ENCODE results near the gene NR6A1.

The NR6A1 gene

GRCh38 chr9:124795881-124796431 lies 24.8 kb upstream of the NR6A1 start:
- DNase-seq = no peak

DNA sequence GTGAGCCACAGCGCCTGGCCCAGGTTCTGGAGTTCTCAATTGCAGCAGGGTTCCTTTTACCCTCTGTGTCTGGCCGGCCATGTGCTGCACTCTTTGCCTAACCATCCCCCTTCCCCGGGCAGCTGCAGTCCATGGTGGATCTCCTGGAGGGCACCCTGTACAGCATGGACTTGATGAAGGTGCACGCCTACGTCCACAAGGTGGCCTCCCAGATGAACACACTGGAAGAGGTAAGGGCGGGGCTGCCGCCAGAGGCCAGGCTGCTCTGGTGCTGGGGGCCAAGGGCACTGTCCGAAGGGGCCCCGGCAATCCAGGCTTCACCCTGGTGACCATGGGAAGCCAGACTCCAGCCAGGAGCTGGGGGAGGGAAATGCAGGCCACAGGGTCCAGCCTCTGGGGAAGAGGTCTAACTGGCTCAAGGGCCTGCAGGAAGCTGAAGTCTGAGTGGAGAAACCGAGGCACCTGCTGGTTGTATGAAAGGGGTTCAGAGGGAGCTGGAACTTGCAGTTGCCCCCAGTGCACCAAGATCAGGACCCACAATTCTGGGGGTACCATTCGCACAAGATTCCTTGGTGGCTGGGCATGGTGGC lies 23.9 kb upstream of the NR6A1 start:
- DNase-seq = no peak

GRCh38 chr9:124793015-124793541 lies 22.0 kb upstream of the NR6A1 start:
- no peak for DNase-seq

- no peak for DNase-seq
These were observed 21.3 kb upstream of the NR6A1 start for GRCh38 chr9:124792257-124793014.

DNA sequence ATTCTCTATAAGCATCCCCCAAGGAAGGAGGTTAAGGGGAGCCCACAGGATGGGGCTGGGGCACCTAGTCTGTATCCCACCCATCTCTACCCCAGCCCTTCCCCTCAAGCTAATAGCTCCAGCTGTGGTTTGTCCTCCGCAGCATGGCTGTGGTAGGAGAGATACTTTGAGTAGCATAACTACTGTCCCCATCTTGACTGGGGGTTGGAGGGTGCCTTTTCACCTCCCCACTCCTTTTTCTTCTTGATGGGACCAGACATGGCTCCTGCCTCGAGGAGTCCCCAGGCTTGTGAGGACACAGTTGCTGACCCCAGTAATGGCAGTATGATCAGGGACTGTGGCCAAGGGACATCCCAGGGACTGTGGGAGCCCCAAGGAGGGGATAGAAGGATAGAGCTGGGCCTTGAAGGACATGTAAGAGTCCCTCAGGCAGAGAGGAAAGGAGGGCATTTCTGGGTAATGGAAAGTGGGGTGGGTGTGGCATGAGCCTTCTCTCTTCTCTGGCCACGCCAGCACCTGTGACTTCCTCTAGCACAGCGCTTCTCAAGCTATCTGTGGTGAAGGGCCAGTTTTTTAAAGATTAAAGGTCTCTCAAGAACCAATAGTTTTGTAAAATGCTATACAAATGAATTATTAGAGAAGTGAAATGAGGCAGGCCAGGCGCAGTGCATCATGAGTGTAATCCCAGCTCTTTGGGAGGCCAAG lies 19.8 kb upstream of the NR6A1 start:
- DNase-seq = no peak

GRCh38 chr9:124790301-124790700 lies 19.2 kb upstream of the NR6A1 start:
- no peak for DNase-seq

DNA sequence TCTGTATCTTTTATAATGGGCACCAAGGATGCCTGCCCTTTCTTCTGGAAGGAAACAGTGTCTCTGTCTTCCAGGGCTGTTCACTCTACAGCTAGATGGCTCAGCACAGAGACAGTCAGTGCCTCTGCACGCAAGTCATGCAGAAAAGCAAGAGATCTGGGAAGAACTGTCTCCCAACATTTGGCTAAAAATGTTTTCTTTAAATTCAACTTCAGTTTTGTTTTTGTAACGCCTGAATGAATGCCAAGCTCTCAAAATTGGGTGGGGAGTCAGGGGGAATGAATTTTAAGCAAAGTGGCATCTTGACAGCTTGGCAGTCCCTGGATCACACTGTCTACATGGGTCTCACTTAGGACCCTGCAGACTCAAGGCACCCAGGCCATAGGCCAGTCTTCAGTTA lies 18.4 kb upstream of the NR6A1 start:
- no peak for DNase-seq

GRCh38 chr9:124788542-124789217 lies 17.6 kb upstream of the NR6A1 start:
- DNase-seq = no peak

- DNase-seq = no peak
These were observed 15.9 kb upstream of the NR6A1 start for GRCh38 chr9:124786881-124787573.

DNA sequence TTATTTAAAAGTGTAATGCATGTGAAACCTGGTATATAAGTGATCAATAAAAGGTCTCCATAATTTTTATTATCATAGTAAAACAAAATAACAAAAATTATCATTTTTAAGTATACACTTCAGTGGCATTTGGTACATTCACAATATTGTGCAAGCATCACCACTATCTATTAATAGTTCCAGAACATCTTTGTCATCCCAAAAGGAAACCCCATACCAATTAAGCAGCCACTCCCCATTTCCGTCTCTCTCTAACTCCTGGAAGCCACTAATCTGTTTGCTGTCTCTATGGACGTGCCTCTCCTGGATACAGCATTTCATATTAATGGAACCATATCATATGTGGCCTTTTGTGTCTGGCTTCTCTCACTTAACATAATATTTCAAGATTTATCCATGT lies 13.4 kb upstream of the NR6A1 start:
- no peak for DNase-seq

DNA sequence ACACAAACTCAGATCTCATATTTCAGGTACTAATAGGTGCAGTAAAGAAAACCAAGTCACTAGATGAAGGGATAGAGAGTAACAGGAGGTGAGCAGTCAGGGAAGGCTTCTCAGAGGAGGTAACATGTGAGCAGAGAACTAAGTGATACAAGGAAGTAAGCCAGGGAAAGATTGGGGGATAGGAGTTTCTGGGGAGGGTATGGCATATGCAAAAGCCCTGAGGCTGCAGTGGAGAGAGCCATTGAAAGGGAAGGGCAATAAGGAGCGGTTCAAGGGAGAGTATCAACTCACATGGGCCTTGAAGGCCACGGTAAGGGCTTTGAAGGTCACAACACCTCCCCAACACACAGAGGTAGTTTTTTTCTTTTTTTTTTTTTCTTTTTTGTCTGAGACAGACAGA lies 12.7 kb upstream of the NR6A1 start:
- DNase-seq = no peak

GRCh38 chr9:124782661-124783574 lies 11.8 kb upstream of the NR6A1 start:
- DNase-seq = no peak

- no peak for DNase-seq
These were observed 11.0 kb upstream of the NR6A1 start for GRCh38 chr9:124781967-124782660.

DNA sequence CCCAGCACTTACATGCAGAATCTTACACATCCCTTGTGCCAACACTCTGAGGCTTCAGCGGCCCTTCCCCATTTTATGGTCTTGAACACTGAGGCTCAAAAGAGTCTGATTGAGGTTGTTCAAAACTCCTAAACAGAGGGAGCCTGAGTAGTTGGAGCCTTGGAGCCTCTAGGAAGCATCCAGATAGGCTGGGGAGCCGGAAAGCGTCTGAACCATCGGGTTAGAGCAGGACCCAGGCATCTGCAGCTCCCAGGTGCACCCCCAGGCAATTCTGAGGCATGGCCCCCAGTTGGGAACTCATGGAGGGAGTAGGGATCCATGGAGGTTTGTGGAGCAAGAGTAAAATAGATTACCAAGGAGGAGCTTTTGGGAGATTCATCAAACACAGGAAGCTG lies 9.6 kb upstream of the NR6A1 start:
- DNase-seq = no peak

GRCh38 chr9:124780060-124780756 lies 9.1 kb upstream of the NR6A1 start:
- DNase-seq = no peak

DNA sequence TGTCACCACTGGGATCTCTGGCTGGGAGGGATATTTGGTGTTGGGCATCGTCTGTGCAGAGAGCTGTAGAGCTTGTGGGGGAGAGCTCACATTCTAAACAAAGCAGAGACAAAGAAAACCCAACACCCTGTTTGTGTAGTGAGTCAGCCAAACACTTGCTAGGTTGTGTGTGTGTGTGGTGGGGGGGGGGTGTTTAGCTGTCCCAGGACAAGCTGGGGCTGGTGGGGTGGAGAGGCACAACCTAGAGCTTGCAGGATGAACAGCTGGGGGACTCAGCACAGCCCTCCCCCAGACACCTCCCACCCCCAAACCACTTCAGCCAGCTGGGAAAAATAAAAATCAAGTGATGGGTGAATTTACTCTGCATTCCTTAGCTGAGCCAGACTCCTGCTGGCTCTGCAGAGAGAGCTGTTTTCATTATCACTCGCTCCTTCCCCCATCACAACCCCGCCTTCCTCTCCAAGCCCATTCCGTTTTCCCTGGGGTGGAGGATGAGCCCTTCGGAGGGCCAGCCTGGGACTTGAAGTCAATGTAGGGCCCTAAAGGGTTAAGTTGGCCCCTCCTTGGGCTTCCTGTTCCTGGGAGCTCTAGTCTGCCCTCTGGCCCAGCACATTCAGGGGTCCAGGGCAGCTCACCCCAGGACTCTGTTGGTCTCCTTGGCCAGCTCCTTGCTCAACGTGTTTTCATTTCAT lies 8.4 kb upstream of the NR6A1 start:
- no peak for DNase-seq

DNA sequence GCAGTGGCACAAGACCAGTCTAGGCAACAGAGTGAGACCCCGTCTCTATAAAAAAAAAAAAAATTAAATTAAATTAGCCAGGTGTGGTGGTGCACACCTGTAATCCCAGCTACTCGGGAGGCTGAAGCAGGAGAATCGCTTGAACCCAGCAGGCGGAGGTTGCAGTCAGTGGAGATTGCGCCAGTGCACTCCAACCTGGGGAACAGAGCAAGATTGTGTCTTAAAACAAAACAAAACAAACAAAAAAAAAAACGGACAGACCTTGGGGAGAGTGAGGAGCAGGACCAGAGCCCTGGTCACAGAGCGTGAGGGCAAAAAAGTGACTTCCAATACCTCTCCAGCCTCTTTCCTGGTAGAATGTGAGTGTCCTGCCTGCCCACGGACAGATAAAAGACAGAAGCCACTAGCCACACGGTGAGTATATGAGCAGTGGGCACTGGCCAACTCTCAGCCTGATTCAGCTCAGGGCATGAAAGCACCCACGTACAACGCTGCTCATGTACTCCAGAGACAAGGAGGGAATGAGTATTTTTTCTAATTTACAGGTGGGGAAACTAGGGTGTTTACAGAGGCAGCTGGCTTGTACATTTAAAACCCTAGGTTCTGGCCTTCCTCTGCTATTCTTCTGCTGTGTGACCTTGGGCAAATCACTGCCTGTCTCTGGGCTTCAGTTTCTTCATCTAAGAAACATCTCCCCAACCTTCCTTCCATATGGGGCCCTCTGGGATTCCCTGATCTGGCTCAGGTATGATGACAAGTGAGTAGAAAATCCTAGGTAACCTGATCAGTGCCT lies 7.7 kb upstream of the NR6A1 start:
- no peak for DNase-seq

- DNase-seq = no peak
These were observed 6.0 kb upstream of the NR6A1 start, which contains the start of gene OLFML2A for GRCh38 chr9:124776954-124777648. Gene OLFML2A (plus strand): TSS chr9:124777133. CDS start chr9:124777271, 138 bp downstream.
